ENCODE results near the gene RAB17. TPM values are rescaled to one million over a fixed set of nuclear protein-coding genes. Genes with fewer than 3 reads are reported as not detected.

Gene RAB17
- total RNA-seq, 2 donors from 2014 or later: 6.4 to 6.5 TPM

- H3K9me3 ChIP-seq: no peaks in the 10 kb centered on the region
- no peaks in the 10 kb centered on the region for H3K4me1 ChIP-seq (ENCODE audit: control insufficient read depth in 1 of 2, low read depth in 2 of 2)
- H3K27ac ChIP-seq: no peak overlapping the region
- ATAC-seq (ENCODE audit: insufficient number of reproducible peaks, low FRiP score, low read depth) (no peak), DNase-seq (ENCODE audit: low spot score) (no peak)
- no peaks in the 10 kb centered on the region for H3K27me3 ChIP-seq (replicated peaks; ENCODE audit: insufficient read depth)
- no peak for TF ChIP-seq CTCF (IDR thresholded peaks at IDR 0.05)
- no peak overlapping the region for H3K4me3 ChIP-seq
- H3K36me3 ChIP-seq: no peaks in the 10 kb centered on the region
These were observed 60.8 kb downstream of the RAB17 start for GRCh38 chr2:237529452-237530402.

GRCh38 chr2:237527766-237528165 lies 62.8 kb downstream of the RAB17 start:
- Histone ChIP-seq H3K36me3 (no peaks in the 10 kb centered on the region), H3K27ac (no peak overlapping the region), H3K4me3 (no peak overlapping the region), H3K4me1 (ENCODE audit: control insufficient read depth in 1 of 2, low read depth in 2 of 2) (no peaks in the 10 kb centered on the region), H3K9me3 (no peaks in the 10 kb centered on the region), H3K27me3 (replicated peaks; ENCODE audit: insufficient read depth) (no peaks in the 10 kb centered on the region)
- DNase-seq (ENCODE audit: low spot score): no peak
- no peak for TF ChIP-seq CTCF (IDR thresholded peaks at IDR 0.05)
- no peak for ATAC-seq (ENCODE audit: insufficient number of reproducible peaks, low FRiP score, low read depth)

- TF ChIP-seq CTCF (IDR thresholded peaks at IDR 0.05): no peak
- no peak for DNase-seq (ENCODE audit: low spot score)
- Histone ChIP-seq H3K4me1 (ENCODE audit: control insufficient read depth in 1 of 2, low read depth in 2 of 2) (no peaks in the 10 kb centered on the region), H3K36me3 (no peaks in the 10 kb centered on the region), H3K27me3 (replicated peaks; ENCODE audit: insufficient read depth) (no peaks in the 10 kb centered on the region), H3K4me3 (no peak overlapping the region), H3K27ac (no peak overlapping the region), H3K9me3 (no peaks in the 10 kb centered on the region)
- no peak for ATAC-seq (ENCODE audit: insufficient number of reproducible peaks, low FRiP score, low read depth)
These were observed 63.3 kb downstream of the RAB17 start for GRCh38 chr2:237527233-237527632.

- DNase-seq (ENCODE audit: low spot score) (no peak), ATAC-seq (ENCODE audit: insufficient number of reproducible peaks, low FRiP score, low read depth) (no peak)
- H3K27me3 ChIP-seq (replicated peaks; ENCODE audit: insufficient read depth): no peaks in the 10 kb centered on the region
- H3K4me3 ChIP-seq: no peak overlapping the region
- no peaks in the 10 kb centered on the region for H3K36me3 ChIP-seq
- H3K9me3 ChIP-seq: no peaks in the 10 kb centered on the region
- no peak for TF ChIP-seq CTCF (IDR thresholded peaks at IDR 0.05)
- no peak overlapping the region for H3K27ac ChIP-seq
- no peaks in the 10 kb centered on the region for H3K4me1 ChIP-seq (ENCODE audit: control insufficient read depth in 1 of 2, low read depth in 2 of 2)
These were observed 64.9 kb downstream of the RAB17 start for GRCh38 chr2:237525559-237526157.

- H3K4me3 ChIP-seq: no peak overlapping the region
- H3K4me1 ChIP-seq (ENCODE audit: control insufficient read depth in 1 of 2, low read depth in 2 of 2): no peaks in the 10 kb centered on the region
- no peaks in the 10 kb centered on the region for H3K9me3 ChIP-seq
- H3K27me3 ChIP-seq (replicated peaks; ENCODE audit: insufficient read depth): no peaks in the 10 kb centered on the region
- TF ChIP-seq CTCF (IDR thresholded peaks at IDR 0.05): no peak
- ATAC-seq (ENCODE audit: insufficient number of reproducible peaks, low FRiP score, low read depth) (no peak), DNase-seq (ENCODE audit: low spot score) (no peak)
- H3K36me3 ChIP-seq: no peaks in the 10 kb centered on the region
- no peak overlapping the region for H3K27ac ChIP-seq
These were observed 65.9 kb downstream of the RAB17 start for GRCh38 chr2:237524631-237525030.

Measured in thoracic aorta (tissue), 2 donors.